GM12874 (cell line): ENCODE measurements around the gene RIPPLY3.

Experiments used
- CTCF ChIP-seq: IDR thresholded peaks from 2 replicates; pipeline ENCODE4 v1.5.1; 2011; ENCODE audit warnings: low read depth, mild to moderate bottlenecking, control low read depth, low read length, moderate library complexity; ENCODE audit not compliant: insufficient read depth

The RIPPLY3 gene

GRCh38 chr21:37055271-37055855, 48.9 kb downstream of the RIPPLY3 start:
- TF ChIP-seq CTCF: no peak

GRCh38 chr21:37057614-37058013, 51.1 kb downstream of the RIPPLY3 start:
- TF ChIP-seq CTCF: no peak

- TF ChIP-seq CTCF: no peak
Measured at GRCh38 chr21:37058261-37058660, 51.8 kb downstream of the RIPPLY3 start.

- no peak for TF ChIP-seq CTCF
Measured at GRCh38 chr21:37059181-37059580, 52.7 kb downstream of the RIPPLY3 start.

GRCh38 chr21:37060296-37060695, 53.8 kb downstream of the RIPPLY3 start:
- TF ChIP-seq CTCF: no peak

- TF ChIP-seq CTCF: no peak
Measured at GRCh38 chr21:37061926-37062592, 55.6 kb downstream of the RIPPLY3 start.

GRCh38 chr21:37062593-37062935, 56.1 kb downstream of the RIPPLY3 start:
- TF ChIP-seq CTCF: no peak
